ENCODE measurements around the gene LTO1. TPM values are rescaled to one million over a fixed set of nuclear protein-coding genes. Genes with fewer than 3 reads are reported as not detected.

Gene LTO1
- total RNA-seq, 8 experiments from 2014 or later = 10.5 to 31.1 (median 16.1) TPM

- peak; percentile 45 to 64 (median 56) for ATAC-seq (replicated peaks in 6 of 8)
- Histone ChIP-seq H3K4me3 (peak overlapping the region; percentile 22 to 40 (median 26)), H3K4me1 (replicated peaks in 1 of 2) (peaks cover 13 to 37% of the 10 kb centered on the region in 2 donors), H3K27ac (no peak overlapping the region)
- in situ Hi-C loops (cut with MboI; ENCODE audit: low pct_unique_long_range_greater_than_20kb in 2 of 9, low sequenced_read_pairs in 9 of 9, unreplicated experiment in 9 of 9) = no loop called here
- 0 to 2% (median 0%) methylated on average over 2 to 11 of the region's 64 CpGs; no CpG with 5 or more reads in 7 of the 10 experiments for WGBS, 10 experiments
Measured at GRCh38 chr11:69638941-69639681, 36.0 kb downstream of the LTO1 start.

GRCh38 chr11:69637941-69638871, 36.9 kb downstream of the LTO1 start:
- WGBS, 10 experiments = 0 to 8% (median 3%) methylated on average over 3 to 14 of the region's 78 CpGs; no CpG with 5 or more reads in 3 of the 10 experiments
- Histone ChIP-seq H3K4me3 (peak overlapping the region; percentile 19 to 37 (median 20)), H3K27ac (no peak overlapping the region), H3K4me1 (replicated peaks in 1 of 2) (peaks cover 7 to 30% of the 10 kb centered on the region in 2 donors)
- ATAC-seq (replicated peaks in 6 of 8) = no peak
- in situ Hi-C loops (cut with MboI; ENCODE audit: low pct_unique_long_range_greater_than_20kb in 2 of 9, low sequenced_read_pairs in 9 of 9, unreplicated experiment in 9 of 9) = no loop called here

GRCh38 chr11:69637198-69637940, 37.8 kb downstream of the LTO1 start:
- ATAC-seq (replicated peaks in 6 of 8) = no peak
- WGBS, 10 experiments = 0 to 53% (median 0%) methylated on average over 1 to 5 of the region's 67 CpGs; no CpG with 5 or more reads in 5 of the 10 experiments
- Histone ChIP-seq H3K4me1 (replicated peaks in 1 of 2) (peaks cover 7 to 30% of the 10 kb centered on the region in 2 donors), H3K4me3 (peak overlapping the region in 1 of 5 donors; percentile 30), H3K27ac (no peak overlapping the region)
- in situ Hi-C loops (cut with MboI; ENCODE audit: low pct_unique_long_range_greater_than_20kb in 2 of 9, low sequenced_read_pairs in 9 of 9, unreplicated experiment in 9 of 9) = no loop called here

- H3K27ac ChIP-seq = no peak overlapping the region
- WGBS, 10 experiments = 0 to 5% (median 1%) methylated on average over 2 to 31 of the region's 63 CpGs; no CpG with 5 or more reads in 5 of the 10 experiments
Measured at GRCh38 chr11:69636512-69637197, 38.5 kb downstream of the LTO1 start.

GRCh38 chr11:69635804-69636511, 39.2 kb downstream of the LTO1 start:
- 0 to 36% (median 10%) methylated on average over 2 to 16 of the region's 17 CpGs; no CpG with 5 or more reads in 2 of the 10 experiments for WGBS, 10 experiments
- no peak for ATAC-seq (replicated peaks in 6 of 8)

More at GRCh38 chr11:69636512-69637197, 38.5 kb downstream of the LTO1 start:
- in situ Hi-C loops (cut with MboI; ENCODE audit: low pct_unique_long_range_greater_than_20kb in 2 of 9, low sequenced_read_pairs in 9 of 9, unreplicated experiment in 9 of 9) = no loop called here
- Histone ChIP-seq H3K4me1 (replicated peaks in 1 of 2) (peaks cover 7 to 30% of the 10 kb centered on the region in 2 donors), H3K4me3 (peak overlapping the region; percentile 15 to 30 (median 25))
- peak; percentile 30 to 68 (median 57) for ATAC-seq (replicated peaks in 6 of 8)

GRCh38 chr11:69635195-69635594, 40.0 kb downstream of the LTO1 start:
- 0 to 80% (median 30%) methylated on average over 1 to 6 of the region's 6 CpGs; no CpG with 5 or more reads in 1 of the 10 experiments for WGBS, 10 experiments
- Histone ChIP-seq H3K27ac (no peak overlapping the region), H3K4me3 (no peak overlapping the region), H3K4me1 (replicated peaks in 1 of 2) (peaks cover 7 to 24% of the 10 kb centered on the region in 2 donors)
- in situ Hi-C loops (cut with MboI; ENCODE audit: low pct_unique_long_range_greater_than_20kb in 2 of 9, low sequenced_read_pairs in 9 of 9, unreplicated experiment in 9 of 9) = no loop called here
- ATAC-seq (replicated peaks in 6 of 8) = peak in 3 of 8 experiments; percentile 2 to 29 (median 3)

More at GRCh38 chr11:69635804-69636511, 39.2 kb downstream of the LTO1 start:
- H3K4me1 ChIP-seq (replicated peaks in 1 of 2) = peaks cover 7 to 30% of the 10 kb centered on the region in 2 donors
- peak overlapping the region; percentile 15 to 30 (median 25) for H3K4me3 ChIP-seq
- H3K27ac ChIP-seq = no peak overlapping the region
- in situ Hi-C loops (cut with MboI; ENCODE audit: low pct_unique_long_range_greater_than_20kb in 2 of 9, low sequenced_read_pairs in 9 of 9, unreplicated experiment in 9 of 9) = no loop called here

GRCh38 chr11:69634590-69634989, 40.6 kb downstream of the LTO1 start:
- H3K4me3 ChIP-seq = no peak overlapping the region
- WGBS, 10 experiments = 38 to 73% (median 69%) methylated on average over 1 to 2 of the region's 7 CpGs; no CpG with 5 or more reads in 7 of the 10 experiments
- ATAC-seq (replicated peaks in 6 of 8) = no peak

GRCh38 chr11:69634069-69634468, 41.1 kb downstream of the LTO1 start:
- peaks cover 2 to 18% of the 10 kb centered on the region in 2 donors for H3K4me1 ChIP-seq (replicated peaks in 1 of 2)
- no peak overlapping the region for H3K27ac ChIP-seq
- ATAC-seq (replicated peaks in 6 of 8) = no peak
- in situ Hi-C loops (cut with MboI; ENCODE audit: low pct_unique_long_range_greater_than_20kb in 2 of 9, low sequenced_read_pairs in 9 of 9, unreplicated experiment in 9 of 9) = no loop called here
- WGBS, 10 experiments = 40 to 85% methylated on average over 1 to 5 of the region's 6 CpGs; no CpG with 5 or more reads in 8 of the 10 experiments
- H3K4me3 ChIP-seq = no peak overlapping the region

More at GRCh38 chr11:69634590-69634989, 40.6 kb downstream of the LTO1 start:
- in situ Hi-C loops (cut with MboI; ENCODE audit: low pct_unique_long_range_greater_than_20kb in 2 of 9, low sequenced_read_pairs in 9 of 9, unreplicated experiment in 9 of 9) = no loop called here
- Histone ChIP-seq H3K4me1 (replicated peaks in 1 of 2) (peaks cover 6 to 20% of the 10 kb centered on the region in 2 donors), H3K27ac (no peak overlapping the region)

GRCh38 chr11:69632900-69633299, 42.3 kb downstream of the LTO1 start:
- H3K4me1 ChIP-seq (replicated peaks in 1 of 2) = peaks cover 0 to 15% of the 10 kb centered on the region in 2 donors
- ATAC-seq (replicated peaks in 6 of 8) = no peak
- WGBS, 10 experiments = 80 to 100% (median 94%) methylated on average over 1 to 4 of the region's 4 CpGs
- no peak overlapping the region for H3K27ac ChIP-seq
- H3K4me3 ChIP-seq = no peak overlapping the region
- in situ Hi-C loops (cut with MboI; ENCODE audit: low pct_unique_long_range_greater_than_20kb in 2 of 9, low sequenced_read_pairs in 9 of 9, unreplicated experiment in 9 of 9) = no loop called here

GRCh38 chr11:69630424-69630823, 44.7 kb downstream of the LTO1 start:
- in situ Hi-C loops (cut with MboI; ENCODE audit: low pct_unique_long_range_greater_than_20kb in 2 of 9, low sequenced_read_pairs in 9 of 9, unreplicated experiment in 9 of 9) = no loop called here
- WGBS, 10 experiments = 83 to 93% (median 85%) methylated on average over 1 to 6 of the region's 8 CpGs; no CpG with 5 or more reads in 6 of the 10 experiments
- peaks cover 0 to 4% of the 10 kb centered on the region in 2 donors for H3K4me1 ChIP-seq (replicated peaks in 1 of 2)
- no peak for ATAC-seq (replicated peaks in 6 of 8)
- no peak overlapping the region for H3K27ac ChIP-seq
- no peak overlapping the region for H3K4me3 ChIP-seq

GRCh38 chr11:69630017-69630416, 45.1 kb downstream of the LTO1 start:
- peak in 1 of 8 experiments; percentile 33 for ATAC-seq (replicated peaks in 6 of 8)
- Histone ChIP-seq H3K4me3 (no peak overlapping the region), H3K27ac (no peak overlapping the region), H3K4me1 (replicated peaks in 1 of 2) (peaks cover 0 to 4% of the 10 kb centered on the region in 2 donors)
- 86 to 100% (median 95%) methylated on average over 1 to 2 of the region's 2 CpGs; no CpG with 5 or more reads in 6 of the 10 experiments for WGBS, 10 experiments
- in situ Hi-C loops (cut with MboI; ENCODE audit: low pct_unique_long_range_greater_than_20kb in 2 of 9, low sequenced_read_pairs in 9 of 9, unreplicated experiment in 9 of 9) = no loop called here
